ENCODE data around the gene SPATA24. TPM values are rescaled to one million over a fixed set of nuclear protein-coding genes. Genes with fewer than 3 reads are reported as not detected.

SPATA24 gene
- total and polyA plus RNA-seq, 2 of the 8 experiments (the other 6 are each of a cell fraction or from before 2014, with no cell fraction given), result 5.8 to 9.4 TPM

GRCh38 chr5:139410993-139411828 lies 7.3 kb upstream of the SPATA24 start:
- Histone ChIP-seq H4K91ac (replicated peaks; ENCODE audit: insufficient read length, low read length) (no peak overlapping the region), H3K56ac (replicated peaks; ENCODE audit: insufficient read length, low read depth, low read length) (no peak overlapping the region), H3K9ac (replicated peaks in 1 of 4; ENCODE audit: extremely low read depth in 1 of 4, low read depth in 3 of 4, low read length in 3 of 4) (no peak overlapping the region), H3K14ac (ENCODE audit: insufficient read length) (no peak overlapping the region), H3K79me2 (ENCODE audit: control insufficient read depth in 1 of 2, insufficient read depth in 2 of 2, low read length in 2 of 2) (no peaks in the 10 kb centered on the region), H4K20me1 (replicated peaks in 1 of 2; ENCODE audit: control insufficient read depth in 1 of 2, insufficient read depth in 2 of 2, low read length in 2 of 2) (no peaks in the 10 kb centered on the region), H3K23me2 (ENCODE audit: low read depth, low read length) (no peaks in the 10 kb centered on the region), H3K4me2 (ENCODE audit: insufficient read depth in 1 of 2, low read depth in 2 of 2, low read length in 2 of 2) (no peak overlapping the region), H2BK15ac (ENCODE audit: low read length) (no peak overlapping the region), H3K4me1 (replicated peaks in 1 of 4; ENCODE audit: control insufficient read depth in 3 of 4, insufficient read depth in 4 of 4, low read length in 3 of 4) (no peaks in the 10 kb centered on the region), H3K27me3 (replicated peaks in 1 of 4; ENCODE audit: control insufficient read depth in 3 of 4, extremely low read depth in 1 of 4, insufficient read depth in 3 of 4, low read length in 3 of 4) (0 out of 7 replicates have a peak, but pooled peaks cover 0 to 4% (median 0%) of the 10 kb centered on the region in 4 experiments), H3K79me1 (ENCODE audit: low read depth, low read length) (no peaks in the 10 kb centered on the region), H3K27ac (ENCODE audit: low read depth, low read length) (no peak overlapping the region), H4K8ac (ENCODE audit: extremely low read depth, insufficient read depth, low read length) (no peak overlapping the region), H2BK120ac (replicated peaks; ENCODE audit: low read depth, low read length) (no peak overlapping the region), H4K5ac (ENCODE audit: insufficient read length, low read depth, low read length) (no peak overlapping the region), H3K4me3 (ENCODE audit: extremely low read depth in 1 of 4, insufficient read depth in 2 of 4, low read depth in 3 of 4, low read length in 4 of 4) (no peak overlapping the region), H3K36me3 (ENCODE audit: control insufficient read depth in 2 of 4, insufficient read depth in 4 of 4, low read length in 3 of 4) (peaks cover 0 to 11% (median 3%) of the 10 kb centered on the region in 4 experiments; a peak in 4 of 8 replicates), H3K23ac (ENCODE audit: insufficient read length) (no peak overlapping the region), H2BK12ac (ENCODE audit: low read depth, low read length) (no peak overlapping the region), H2AK5ac (ENCODE audit: low read depth, low read length) (no peak overlapping the region), H2BK20ac (ENCODE audit: low read length) (no peak overlapping the region), H3K4ac (replicated peaks; ENCODE audit: insufficient read length, low read depth, low read length) (no peak overlapping the region), H2BK5ac (ENCODE audit: low read depth, low read length) (no peak overlapping the region), H2AFZ (ENCODE audit: low read length) (no peak overlapping the region), H3K9me3 (ENCODE audit: insufficient read depth in 2 of 2, low read depth in 1 of 2, low read length in 1 of 2) (no peaks in the 10 kb centered on the region), H3K18ac (ENCODE audit: extremely low read depth, low read length) (no peak overlapping the region)
- WGBS, 2 experiments (ENCODE audit: extremely low coverage in 1 of 2, insufficient coverage in 1 of 2, insufficient read length in 1 of 2, insufficient replicate concordance in 2 of 2, low coverage in 1 of 2, low lambda C conversion rate in 2 of 2, missing lambda C conversion rate in 1 of 2), result 86% methylated on average over 17 of the region's 17 CpGs; no CpG with 5 or more reads in 1 of the 2 experiments
- DNase-seq (ENCODE audit: low read depth in 1 of 2, low spot score in 2 of 2) (no peak), FAIRE-seq (no peak)
- POLR2A ChIA-PET (ENCODE audit: partially characterized antibody), result interaction anchor here (0.6 to 1.5 kb wide), 7 partner anchors 10 to 150 kb away, joined by 3 to 6 read pairs (median 4); partner anchors contain the start of genes ECSCR, PROB1 and UBE2D2
- CTCF ChIA-PET (ENCODE audit: partially characterized antibody), result interaction anchor here (0.6 to 8.2 kb wide), 9 partner anchors 9 to 107 kb away, joined by 3 to 69 read pairs (median 4); no protein-coding TSS in a partner anchor
- TF ChIP-seq NRF1 (IDR thresholded peaks at IDR 0.05; ENCODE audit: low read depth, low read length) (no peak), BRCA1 (IDR thresholded peaks at IDR 0.05; ENCODE audit: low read depth, low read length) (no peak), GTF2F1 (IDR thresholded peaks at IDR 0.05; ENCODE audit: borderline replicate concordance, low read depth, low read length) (no peak), SP1 (IDR thresholded peaks at IDR 0.05; ENCODE audit: low read depth, low read length) (no peak), ATF2 (IDR thresholded peaks at IDR 0.05; ENCODE audit: low read length) (no peak)

Data from H1 (cell line).